Esophagus muscularis mucosa (tissue), 3 donors: ENCODE measurements around the gene CCNK.

Experiments
- CTCF ChIP-seq, 3 experiments: fragments of 200-600 bp in 2 of 3; fragments of 450-650 bp in 1 of 3; sonication (generic) in 2 of 3; IDR thresholded peaks; one replicate each; pipeline ENCODE4 v1.5.1; 2017 to 2019; ENCODE audit warnings: antibody characterized with exemption in 3 of 3, mild to moderate bottlenecking in 2 of 3, moderate library complexity in 1 of 3
- POLR2A ChIP-seq: fragments of 450-650 bp; IDR thresholded peaks from one replicate; pipeline ENCODE4 v1.6.1; 2017; ENCODE audit warnings: antibody characterized with exemption, moderate library complexity, mild to moderate bottlenecking, low read depth

GRCh38 chr14:99542566-99542965, 61.4 kb downstream of the CCNK start:
- no peak for TF ChIP-seq CTCF (IDR thresholded peaks at IDR 0.05)
- TF ChIP-seq POLR2A = no peak
